ENCODE measurements around the gene ARFRP1. TPM values are rescaled to one million over a fixed set of nuclear protein-coding genes. Genes with fewer than 3 reads are reported as not detected.

Gene ARFRP1
- total RNA-seq, 1 experiment from 2014 or later: 42.7 TPM

GRCh38 chr20:63706852-63707557 lies 771 bp downstream of the ARFRP1 start:
- Mint-ChIP-seq H3K4me3 (peak overlapping the region; percentile 89 to 91), H3K9me3 (no peaks in the 10 kb centered on the region), H3K27me3 (ENCODE audit: low read depth) (no peaks in the 10 kb centered on the region), H3K36me3 (ENCODE audit: insufficient read depth in 1 of 3, low read depth in 3 of 3) (peaks cover 42 to 57% (median 56%) of the 10 kb centered on the region in 3 experiments), H3K4me1 (peaks cover 8 to 16% of the 10 kb centered on the region in 2 experiments), H3K27ac (peak overlapping the region; percentile 63 to 81 (median 64); a peak in 4 of 7 replicates)
- no peak overlapping the region for H3K27ac ChIP-seq (ENCODE audit: insufficient read length, low read depth, low read length)
- H3K79me2 ChIP-seq (ENCODE audit: insufficient read depth, low read length): peaks cover 11% of the 10 kb centered on the region; the same call in 1 of the 2 replicates
- no peak overlapping the region for H2BK12ac ChIP-seq (ENCODE audit: insufficient read length, low read depth, low read length)
- H4K91ac ChIP-seq (ENCODE audit: insufficient read length, low read depth, low read length): no peak overlapping the region
- H3K79me1 ChIP-seq (ENCODE audit: insufficient read depth, low read depth, low read length, poor library complexity, severe bottlenecking): peaks cover 4% of the 10 kb centered on the region
- no peak overlapping the region for H2AK5ac ChIP-seq (ENCODE audit: insufficient read length, low read length)
- H3K4ac ChIP-seq (ENCODE audit: low read depth, low read length): no peak overlapping the region
- peaks cover 12% of the 10 kb centered on the region for H3K23me2 ChIP-seq (ENCODE audit: insufficient read length, low read depth, low read length, poor library complexity, severe bottlenecking)
- no peak overlapping the region for H3K18ac ChIP-seq (ENCODE audit: insufficient read length, low read depth, low read length)
- no peaks in the 10 kb centered on the region for H3K27me3 ChIP-seq (ENCODE audit: insufficient read depth, low read length)
- no peak overlapping the region for H2BK15ac ChIP-seq (ENCODE audit: low read depth, low read length)
- no peak overlapping the region for H3K23ac ChIP-seq (ENCODE audit: insufficient read length, low read depth, low read length)
- no peak overlapping the region for H2BK20ac ChIP-seq (ENCODE audit: low read depth, low read length, poor library complexity, severe bottlenecking)
- H3K4me2 ChIP-seq (ENCODE audit: insufficient read depth, insufficient read length, low read length): peak overlapping the region; percentile 86
- no peak overlapping the region for H2BK5ac ChIP-seq (ENCODE audit: insufficient read length, low read length)
- H3K56ac ChIP-seq (ENCODE audit: insufficient read length, low read depth, low read length): no peak overlapping the region
- peak; percentile 58 for TF ChIP-seq CTCF (conservative IDR thresholded peaks at IDR 0.05)
- no peak overlapping the region for H4K8ac ChIP-seq (replicated peaks; ENCODE audit: insufficient read length, low read depth, low read length)
- H3T11ph ChIP-seq (ENCODE audit: low read length): no peak overlapping the region
- no peak overlapping the region for H4K5ac ChIP-seq (ENCODE audit: insufficient read length, low read depth, low read length)
- H3K9me3 ChIP-seq (ENCODE audit: control insufficient read depth, low read depth, low read length): no peaks in the 10 kb centered on the region
- H3K4me1 ChIP-seq (ENCODE audit: insufficient read depth, low read length): no peaks in the 10 kb centered on the region
- WGBS (ENCODE audit: extremely low coverage, insufficient read length, low lambda C conversion rate): no CpG with 5 or more reads among the region's 56 CpGs
- H3K9ac ChIP-seq (ENCODE audit: extremely low read depth, insufficient read length, low read length): peak overlapping the region; percentile 34
- DNase-seq: peak; percentile 48
- no peaks in the 10 kb centered on the region for H4K20me1 ChIP-seq (ENCODE audit: control insufficient read depth, insufficient read depth, insufficient read length)
- no peak overlapping the region; the same call in 1 of the 2 replicates for H3K14ac ChIP-seq (ENCODE audit: insufficient read depth, low read length)
- no peak overlapping the region for H2BK120ac ChIP-seq (ENCODE audit: low read depth, low read length, poor library complexity, severe bottlenecking)
- H2AFZ ChIP-seq (ENCODE audit: low read length): no peak overlapping the region
